ENCODE measurements around the gene CHST6.

Gene CHST6

DNA sequence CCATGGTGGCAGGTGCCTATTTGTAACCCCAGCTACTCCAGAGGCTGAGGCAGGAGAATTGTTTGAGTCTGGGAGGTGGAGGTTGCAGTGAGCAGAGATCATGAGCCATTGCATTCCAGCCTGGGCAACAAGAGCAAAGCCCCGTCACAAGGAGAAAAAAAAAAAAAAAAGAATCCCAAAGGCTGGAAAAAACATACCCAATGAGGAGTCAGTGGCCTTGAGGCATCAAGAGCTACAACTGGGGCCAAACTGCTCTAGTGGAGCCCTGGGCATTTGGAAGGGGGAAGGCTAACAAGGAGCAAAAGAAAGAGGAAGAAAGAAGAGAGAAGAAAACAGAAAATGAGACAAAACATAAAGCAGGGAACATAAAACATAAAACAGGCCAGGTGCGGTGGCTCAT is 6.9 kb downstream of the CHST6 start:
- FAIRE-seq (no peak), DNase-seq (ENCODE audit: insufficient read length, low spot score) (no peak)
- TF ChIP-seq CTCF (IDR thresholded peaks at IDR 0.05; ENCODE audit: insufficient read depth, missing control alignments), result no peak

GRCh38 chr16:75486676-75487313 is 8.4 kb downstream of the CHST6 start:
- TF ChIP-seq CTCF (IDR thresholded peaks at IDR 0.05; ENCODE audit: insufficient read depth, missing control alignments), result no peak
- no peak for FAIRE-seq
- no peak for DNase-seq (ENCODE audit: insufficient read length, low spot score)

DNA sequence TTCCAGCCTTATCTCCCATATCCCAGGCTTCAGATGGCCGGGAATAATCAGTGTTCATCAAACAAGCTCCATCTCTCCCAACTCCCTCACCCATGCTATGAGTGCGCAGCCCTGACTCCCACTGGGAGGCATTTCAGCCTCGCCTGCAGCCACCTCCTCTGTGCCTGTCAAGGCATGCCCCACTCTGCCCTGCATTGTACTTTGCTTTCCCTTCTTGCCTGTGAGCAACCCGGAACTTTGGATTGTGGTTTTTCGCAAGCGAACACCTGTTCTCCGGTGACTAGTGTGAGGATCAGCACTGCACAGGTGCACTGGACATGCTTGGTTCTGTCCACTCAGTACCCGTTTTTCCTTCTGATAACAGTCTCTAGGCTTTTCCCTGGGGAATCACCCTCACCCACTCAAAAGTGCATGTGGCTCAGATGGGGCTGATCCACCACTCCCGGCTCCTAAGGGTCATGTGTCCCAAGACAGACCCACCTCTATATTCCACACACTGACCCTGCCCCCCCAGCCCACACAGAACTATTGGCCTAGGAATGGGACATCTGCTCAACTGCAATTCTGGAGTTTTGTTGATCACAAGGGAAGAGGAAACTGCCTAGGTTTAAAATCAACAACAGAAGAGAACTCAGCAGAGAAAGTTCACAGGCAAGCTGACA is 9.1 kb downstream of the CHST6 start:
- no peak for DNase-seq (ENCODE audit: insufficient read length, low spot score)
- TF ChIP-seq CTCF (IDR thresholded peaks at IDR 0.05; ENCODE audit: insufficient read depth, missing control alignments), result no peak
- no peak for FAIRE-seq

- DNase-seq (ENCODE audit: insufficient read length, low spot score) (no peak), FAIRE-seq (no peak)
- no peak for TF ChIP-seq CTCF (IDR thresholded peaks at IDR 0.05; ENCODE audit: insufficient read depth, missing control alignments)
Observed at GRCh38 chr16:75485230-75486013, 9.8 kb downstream of the CHST6 start.

DNA sequence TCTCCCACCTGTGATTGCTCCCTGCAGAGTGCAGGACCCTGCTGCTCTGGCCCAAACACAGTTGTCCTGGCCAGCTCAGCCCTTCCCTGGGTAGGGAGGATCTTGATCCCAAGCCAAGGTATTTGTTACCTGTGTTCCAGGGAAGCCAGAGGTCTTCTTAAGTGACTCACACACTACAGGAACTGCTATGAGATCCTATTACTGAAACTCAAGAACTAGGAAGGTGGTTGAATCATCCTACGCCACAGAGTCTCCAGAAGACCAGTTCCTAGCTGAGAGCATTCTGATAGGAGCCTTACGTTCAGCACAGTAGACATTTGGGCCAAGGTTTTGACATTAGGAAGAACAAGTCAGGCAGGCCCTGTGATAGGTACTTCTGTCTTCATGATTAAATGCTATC is 12.0 kb downstream of the CHST6 start:
- no peak for TF ChIP-seq CTCF (IDR thresholded peaks at IDR 0.05; ENCODE audit: insufficient read depth, missing control alignments)
- DNase-seq (ENCODE audit: insufficient read length, low spot score), result no peak
- FAIRE-seq, result no peak

DNA sequence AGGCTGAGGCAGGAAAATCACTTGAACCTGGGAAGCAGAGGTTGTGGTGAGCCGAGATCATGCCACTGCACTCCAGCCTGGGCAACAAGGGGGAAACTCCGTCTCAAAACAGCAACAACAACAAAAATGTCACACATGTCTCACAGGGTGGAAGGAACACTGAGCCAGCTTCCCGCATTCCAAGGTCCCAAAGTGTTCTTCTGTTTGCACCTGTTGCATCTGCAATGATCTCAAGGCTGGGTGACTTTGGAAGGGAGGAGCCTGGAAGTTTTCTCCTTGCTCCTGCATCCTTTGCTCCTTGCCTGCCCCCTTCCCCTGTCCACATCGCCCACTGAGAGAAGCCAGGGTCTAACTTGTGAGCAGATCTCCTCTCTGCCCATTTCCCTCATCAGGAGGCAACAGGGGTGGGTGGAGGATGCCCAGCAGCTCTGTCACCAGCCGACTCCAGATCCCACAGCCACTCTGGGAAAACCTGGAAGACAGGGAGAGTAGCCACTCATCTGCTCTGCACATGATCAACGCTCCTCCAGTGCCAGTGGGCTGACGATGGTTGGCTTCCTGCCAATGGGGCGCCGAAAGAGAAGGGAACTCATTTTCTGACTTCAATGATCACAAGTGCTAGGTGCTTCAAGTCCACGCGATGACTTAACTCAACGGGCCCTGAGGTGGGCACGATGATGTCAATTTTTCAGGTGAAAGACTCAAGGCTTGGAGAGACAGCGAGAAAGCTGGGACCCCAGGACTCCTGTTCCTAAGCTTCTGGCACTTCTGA is 12.6 kb downstream of the CHST6 start:
- no peak for TF ChIP-seq CTCF (IDR thresholded peaks at IDR 0.05; ENCODE audit: insufficient read depth, missing control alignments)
- DNase-seq (ENCODE audit: insufficient read length, low spot score) (no peak), FAIRE-seq (no peak)

All from D721Med (cell line).